Body of pancreas (tissue), 4 donors: ENCODE measurements around the gene TTPAL. TPM values are rescaled to one million over a fixed set of nuclear protein-coding genes. Genes with fewer than 3 reads are reported as not detected.
A peak's percentile ranks its signal among the peaks of the same experiment; 100 is the strongest.

Experiments
- ATAC-seq: fragments of 150-250 bp; one replicate; pipeline ENCODE4 v1.9.1; 2016
- DNase-seq, 4 donors: peaks; one replicate each; pipeline ENCODE4 v3.0.0-alpha.2; 2019
- H3K27ac ChIP-seq, 4 donors: fragments of 200-600 bp; sonication (generic); 1 replicate in 3 of 4; 2 replicates in 1 of 4; pipeline versions ENCODE4 v1.5.1 to v1.6.1; 2016 to 2019; ENCODE audit warnings: mild to moderate bottlenecking in 1 of 4, mixed read lengths in 1 of 4, moderate library complexity in 1 of 4
- H3K27me3 ChIP-seq, 2 donors: fragments of 200-600 bp; sonication (generic); one replicate each; pipeline ENCODE4 v1.6.0; 2016; ENCODE audit warnings: mild to moderate bottlenecking in 1 of 2
- H3K36me3 ChIP-seq, 2 donors: fragments of 200-600 bp; sonication (generic); replicated peaks in 1 of 2; 2 replicates each; pipeline ENCODE4 v1.5.1; 2016; ENCODE audit warnings: low read depth in 2 of 2; ENCODE audit not compliant: insufficient read depth in 1 of 2
- H3K4me1 ChIP-seq: fragments of 200-600 bp; sonication (generic); one replicate; pipeline ENCODE4 v1.6.0; 2016
- H3K4me3 ChIP-seq, 2 donors: fragments of 200-600 bp; sonication (generic); 1 replicate in 1 of 2; 2 replicates in 1 of 2; pipeline ENCODE4 v1.5.1; 2016 to 2019
- H3K9me3 ChIP-seq, 3 donors: fragments of 200-600 bp; sonication (generic); 1 replicate in 2 of 3; 2 replicates in 1 of 3; pipeline ENCODE4 v1.5.1; 2016
- CTCF ChIP-seq, 7 experiments: fragments of 450-650 bp in 4 of 7; fragments of 200-600 bp in 3 of 7; sonication (generic) in 3 of 7; IDR thresholded peaks; one replicate each; pipeline ENCODE4 v1.5.1; 2016 to 2019; ENCODE audit warnings: antibody characterized with exemption in 7 of 7
- POLR2A ChIP-seq, 3 donors: fragments of 450-650 bp; IDR thresholded peaks; one replicate each; pipeline ENCODE4 v1.6.1; 2016; ENCODE audit warnings: antibody characterized with exemption in 3 of 3, mild to moderate bottlenecking in 2 of 3
- WGBS, 2 donors: methylation state at CpG; one replicate each; pipeline ENCODE4 v1.1.5; 2017; 5-methylcytosine and 5-hydroxymethylcytosine counted together
- intact Hi-C: fragments of 100-400 bp; cut with DNase I; formaldehyde crosslinking; loops from one replicate; pipeline ENCODE4 v1.15.1; 2023
- total RNA-seq, 2 donors: library from RNA; depleted of rRNA; stranded (reverse); fragments of >200 nt; gene quantifications; one replicate each; pipeline ENCODE4 v1.1.0, GENCODE V29; 2016

TTPAL gene
- total RNA-seq, 2 donors from 2014 or later, result 8.3 to 9.9 TPM

- peak; percentile 43 for ATAC-seq
- no peaks in the 10 kb centered on the region for H3K36me3 ChIP-seq
- DNase-seq, result peak in 1 of 4 donors; percentile 38
- no peak overlapping the region for H3K4me3 ChIP-seq
- peak overlapping the region; percentile 23 to 32 (median 27) for H3K27ac ChIP-seq
- no peaks in the 10 kb centered on the region for H3K9me3 ChIP-seq
- TF ChIP-seq CTCF (IDR thresholded peaks at IDR 0.05), result no peak
- TF ChIP-seq POLR2A (IDR thresholded peaks at IDR 0.05), result no peak
- peaks cover 19% of the 10 kb centered on the region for H3K4me1 ChIP-seq
- no peaks in the 10 kb centered on the region for H3K27me3 ChIP-seq
- intact Hi-C loops, result loop anchor here (10.0 kb wide), 1 partner anchor 246 kb away; the partner anchor contains the start of gene OSER1
- WGBS, 2 donors, result 31 to 37% methylated on average over 6 of the region's 6 CpGs
Measured at GRCh38 chr20:44461142-44461802, 14.4 kb upstream of the TTPAL start.

- Histone ChIP-seq H3K27me3 (no peaks in the 10 kb centered on the region), H3K4me1 (peaks cover 19% of the 10 kb centered on the region), H3K4me3 (no peak overlapping the region), H3K9me3 (no peaks in the 10 kb centered on the region), H3K27ac (peak overlapping the region in 2 of 4 donors; percentile 23 to 31), H3K36me3 (no peaks in the 10 kb centered on the region)
- no peak for ATAC-seq
- TF ChIP-seq POLR2A (IDR thresholded peaks at IDR 0.05) (no peak), CTCF (IDR thresholded peaks at IDR 0.05) (no peak)
- 39 to 46% methylated on average over 5 of the region's 5 CpGs for WGBS, 2 donors
- DNase-seq, result no peak
- intact Hi-C loops, result loop anchor here (10.0 kb wide), 1 partner anchor 247 kb away; the partner anchor contains the start of gene OSER1
Measured at GRCh38 chr20:44461803-44462174, 13.9 kb upstream of the TTPAL start.

- no peak overlapping the region for H3K27ac ChIP-seq
- H3K36me3 ChIP-seq, result no peaks in the 10 kb centered on the region
- no peaks in the 10 kb centered on the region for H3K27me3 ChIP-seq
- 68 to 80% methylated on average over 5 of the region's 5 CpGs for WGBS, 2 donors
- peaks cover 23% of the 10 kb centered on the region for H3K4me1 ChIP-seq
- no peak for DNase-seq
- no peak overlapping the region for H3K4me3 ChIP-seq
- no peaks in the 10 kb centered on the region for H3K9me3 ChIP-seq
- intact Hi-C loops, result loop anchor here (10.0 kb wide), 1 partner anchor 249 kb away; the partner anchor contains the start of gene OSER1
- TF ChIP-seq POLR2A (IDR thresholded peaks at IDR 0.05), result no peak
- no peak for TF ChIP-seq CTCF (IDR thresholded peaks at IDR 0.05)
- no peak for ATAC-seq
Measured at GRCh38 chr20:44463466-44463865, 12.2 kb upstream of the TTPAL start.

GRCh38 chr20:44464514-44464913 is 11.2 kb upstream of the TTPAL start:
- intact Hi-C loops, result loop anchor here (10.0 kb wide), 1 partner anchor 250 kb away; the partner anchor contains the start of gene OSER1
- ATAC-seq, result no peak
- Histone ChIP-seq H3K27me3 (no peaks in the 10 kb centered on the region), H3K4me3 (no peak overlapping the region), H3K4me1 (peaks cover 23% of the 10 kb centered on the region), H3K27ac (peak overlapping the region in 1 of 4 donors; percentile 13), H3K36me3 (no peaks in the 10 kb centered on the region), H3K9me3 (no peaks in the 10 kb centered on the region)
- no peak for DNase-seq
- TF ChIP-seq CTCF (IDR thresholded peaks at IDR 0.05) (no peak), POLR2A (IDR thresholded peaks at IDR 0.05) (no peak)
- 71 to 85% methylated on average over 3 of the region's 3 CpGs for WGBS, 2 donors
